Retinal pigment epithelial cell (primary cell): ENCODE results near the gene PDS5B.

Source experiments
- DNase-seq: peaks from one replicate; pipeline ENCODE4 v3.0.0-alpha.2; 2010; ENCODE audit warnings: low read depth
- H3K4me3 ChIP-seq: 2 replicates; pipeline ENCODE4 v1.5.1; 2011; ENCODE audit warnings: mild to moderate bottlenecking, low read length, control low read depth, moderate library complexity
- TF ChIP-seq, protein P1 (sequence below): conservative IDR thresholded peaks from 2 replicates; pipeline ENCODE4 v1.5.1; 2011; ENCODE audit warnings: low read depth, low read length, control low read depth, inconsistent platforms

PDS5B gene

DNA sequence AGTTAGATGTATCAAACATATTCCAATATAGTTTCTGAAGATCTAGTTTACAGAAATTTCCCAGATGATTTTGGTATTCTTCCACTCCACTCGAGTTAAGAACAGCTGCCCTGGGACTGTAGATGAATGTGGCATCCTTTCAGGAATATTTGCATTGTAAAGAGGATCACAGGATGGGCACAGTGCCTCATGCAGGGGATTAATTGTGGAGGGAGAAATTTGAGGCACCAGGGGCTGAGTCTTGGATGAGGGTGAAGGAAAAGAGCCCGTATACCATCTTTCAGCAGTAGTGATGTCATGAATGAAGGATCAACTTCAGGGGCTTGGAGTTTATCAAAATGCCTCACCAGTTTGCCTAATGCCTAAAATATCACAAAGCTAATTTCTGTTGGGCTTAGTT, 4.0 kb upstream of the PDS5B start:
- H3K4me3 ChIP-seq: no peak overlapping the region
- TF ChIP-seq, protein P1, sequence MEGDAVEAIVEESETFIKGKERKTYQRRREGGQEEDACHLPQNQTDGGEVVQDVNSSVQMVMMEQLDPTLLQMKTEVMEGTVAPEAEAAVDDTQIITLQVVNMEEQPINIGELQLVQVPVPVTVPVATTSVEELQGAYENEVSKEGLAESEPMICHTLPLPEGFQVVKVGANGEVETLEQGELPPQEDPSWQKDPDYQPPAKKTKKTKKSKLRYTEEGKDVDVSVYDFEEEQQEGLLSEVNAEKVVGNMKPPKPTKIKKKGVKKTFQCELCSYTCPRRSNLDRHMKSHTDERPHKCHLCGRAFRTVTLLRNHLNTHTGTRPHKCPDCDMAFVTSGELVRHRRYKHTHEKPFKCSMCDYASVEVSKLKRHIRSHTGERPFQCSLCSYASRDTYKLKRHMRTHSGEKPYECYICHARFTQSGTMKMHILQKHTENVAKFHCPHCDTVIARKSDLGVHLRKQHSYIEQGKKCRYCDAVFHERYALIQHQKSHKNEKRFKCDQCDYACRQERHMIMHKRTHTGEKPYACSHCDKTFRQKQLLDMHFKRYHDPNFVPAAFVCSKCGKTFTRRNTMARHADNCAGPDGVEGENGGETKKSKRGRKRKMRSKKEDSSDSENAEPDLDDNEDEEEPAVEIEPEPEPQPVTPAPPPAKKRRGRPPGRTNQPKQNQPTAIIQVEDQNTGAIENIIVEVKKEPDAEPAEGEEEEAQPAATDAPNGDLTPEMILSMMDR: no peak
- DNase-seq: no peak

DNA sequence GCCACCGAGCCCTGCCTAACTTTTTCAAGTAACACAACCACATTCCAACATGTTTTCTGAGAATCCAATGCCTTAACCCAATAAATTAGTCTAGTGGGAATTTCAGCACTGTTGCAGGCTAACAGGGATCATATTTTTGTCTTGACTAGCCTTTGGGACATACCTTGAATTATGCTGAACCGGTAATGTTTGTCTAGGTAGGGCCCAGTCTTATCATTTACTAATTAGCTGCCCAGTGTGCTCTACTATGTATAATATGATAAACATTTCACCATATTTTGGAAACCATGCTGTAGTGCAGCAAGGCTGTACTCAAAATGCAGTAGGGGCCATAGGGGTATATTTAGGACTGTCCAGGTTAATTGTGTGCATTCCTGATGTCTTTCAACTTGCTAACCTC, 3.3 kb upstream of the PDS5B start:
- DNase-seq: no peak
- TF ChIP-seq, protein P1: no peak
- H3K4me3 ChIP-seq: no peak overlapping the region

DNA sequence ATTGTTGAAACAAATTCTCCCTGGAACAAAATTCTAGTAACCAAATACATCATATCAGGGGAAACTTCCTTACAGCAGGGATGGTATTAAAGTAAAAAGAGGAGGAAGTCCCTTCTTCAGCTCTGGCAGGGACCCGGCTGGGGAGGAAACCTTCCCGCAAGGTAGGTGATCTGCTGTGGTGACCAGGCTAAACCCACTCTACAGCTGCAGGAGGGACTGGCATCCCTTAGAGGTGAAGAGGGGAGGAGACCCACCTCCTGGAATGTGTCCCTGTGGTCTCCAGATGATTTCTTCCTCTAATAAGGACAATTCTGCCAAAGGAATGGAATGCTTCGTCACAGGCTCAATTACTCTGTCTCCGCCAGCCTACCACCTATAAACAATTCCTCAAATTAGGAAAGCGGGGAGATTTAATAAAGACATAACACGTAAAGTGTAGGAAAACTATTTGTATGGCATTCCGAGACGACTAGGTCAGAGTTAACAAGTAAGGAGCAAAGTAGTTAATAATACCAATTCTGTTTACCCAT, 637 bp upstream of the PDS5B start:
- TF ChIP-seq, protein P1: no peak
- no peak for DNase-seq
- H3K4me3 ChIP-seq: peak overlapping the region; percentile 78

DNA sequence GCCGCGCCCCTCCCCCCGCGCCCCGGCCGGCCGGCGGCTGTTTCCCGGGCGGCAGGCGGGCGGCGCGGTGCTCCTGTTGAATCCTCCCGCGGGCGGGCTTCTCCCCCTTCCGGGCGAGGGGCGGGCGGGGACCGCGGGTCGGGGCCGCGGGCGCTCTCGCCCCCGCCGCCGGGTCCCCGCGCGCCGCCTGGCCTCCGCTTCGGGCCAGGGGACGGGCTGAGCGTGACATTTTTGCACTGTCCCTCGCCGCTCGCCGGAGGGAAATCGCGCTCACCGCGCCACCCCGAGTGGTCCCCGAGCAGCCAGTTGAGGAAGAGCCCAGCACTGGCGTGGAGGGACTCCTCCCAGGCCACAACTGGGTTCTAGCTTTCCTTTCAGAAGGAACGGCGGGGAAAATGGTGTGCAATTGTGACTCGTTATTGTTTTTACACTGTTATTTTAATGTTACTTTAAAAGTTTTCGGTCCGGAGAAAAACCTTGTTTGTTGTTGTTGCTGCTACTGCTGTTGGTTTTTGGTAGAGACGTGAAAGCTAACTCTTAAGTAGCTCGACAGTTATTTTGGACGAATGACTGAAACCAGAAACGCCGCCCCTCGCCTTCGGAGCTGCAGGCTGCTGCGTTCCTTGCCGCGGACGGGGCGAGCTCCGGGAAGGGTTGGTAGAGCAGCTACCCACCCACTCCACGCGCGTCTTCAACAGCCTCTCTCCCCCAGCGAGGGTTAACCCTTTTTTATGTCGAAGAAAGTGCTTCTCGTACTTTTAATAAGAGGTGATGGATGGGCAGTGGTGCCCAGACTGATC, 959 bp downstream of the PDS5B start:
- peak overlapping the region; percentile 93 for H3K4me3 ChIP-seq
- TF ChIP-seq, protein P1: no peak
- DNase-seq: no peak

DNA sequence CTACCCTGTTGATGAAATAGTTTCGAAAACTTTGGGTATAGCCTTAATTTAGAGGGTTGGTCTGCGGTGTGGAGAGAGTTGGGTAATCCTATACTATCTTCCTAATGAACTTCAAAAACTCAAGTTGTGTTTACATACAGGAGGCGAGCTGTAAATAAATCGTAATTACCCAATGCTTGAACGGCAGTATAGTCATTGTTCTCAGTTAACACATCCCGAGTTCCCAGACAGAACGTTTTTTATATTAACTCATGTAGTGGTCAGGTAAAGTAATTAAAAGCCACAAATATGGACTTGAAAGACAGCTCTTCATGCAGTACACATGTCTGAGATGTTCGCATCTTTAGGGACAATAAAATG, 1.5 kb downstream of the PDS5B start:
- TF ChIP-seq, protein P1: no peak
- peak overlapping the region; percentile 93 for H3K4me3 ChIP-seq
- no peak for DNase-seq

DNA sequence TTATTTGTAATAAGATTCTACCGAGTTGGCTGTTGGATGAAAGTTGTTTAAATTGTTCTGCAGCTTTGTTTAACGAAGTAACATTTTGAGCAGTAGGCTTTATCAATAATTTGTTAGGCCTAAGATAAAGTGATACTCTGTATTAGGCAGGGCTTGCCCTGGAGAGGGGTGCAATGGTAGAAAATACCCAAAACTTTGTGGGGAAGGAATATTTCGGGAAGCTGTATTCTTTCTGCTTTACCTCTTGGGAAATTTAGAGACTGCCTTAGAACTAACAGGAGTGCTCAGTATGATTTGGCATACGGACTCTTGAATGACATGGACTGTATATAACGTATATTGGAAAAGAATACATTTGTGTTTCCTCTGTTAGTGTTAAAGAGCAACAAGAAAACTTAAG, 2.5 kb downstream of the PDS5B start:
- H3K4me3 ChIP-seq: peak overlapping the region; percentile 19
- no peak for DNase-seq

DNA sequence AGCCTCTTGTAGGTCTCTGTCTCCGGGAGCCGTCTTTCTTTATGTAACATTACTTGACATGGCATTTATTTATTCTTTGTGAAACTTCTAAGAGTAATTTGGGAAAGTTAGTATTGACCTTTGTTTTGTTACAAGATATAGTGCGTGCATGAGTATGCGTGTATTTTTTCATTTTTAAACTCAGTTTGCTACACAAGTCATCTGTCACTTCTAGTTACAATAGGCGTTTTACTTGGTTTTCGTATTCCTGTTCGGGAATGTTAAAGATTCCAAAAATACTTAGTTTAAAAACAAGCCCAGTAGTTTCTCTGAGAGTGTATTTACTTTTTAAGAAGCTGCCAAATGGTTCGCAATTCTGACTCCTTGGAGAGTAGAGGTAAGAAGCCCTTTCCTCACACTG, 3.2 kb downstream of the PDS5B start:
- DNase-seq: no peak
- H3K4me3 ChIP-seq: no peak overlapping the region
- TF ChIP-seq, protein P1: no peak

More for the DNA sequence above, 2.5 kb downstream of the PDS5B start:
- TF ChIP-seq, protein P1: no peak
